ENCODE results near the gene CAPRIN2.

- TF ChIP-seq POLR2A (IDR thresholded peaks at IDR 0.05): no peak
- no peak for TF ChIP-seq CTCF (IDR thresholded peaks at IDR 0.05 in 4 of 5, conservative IDR thresholded peaks at IDR 0.05 in 1 of 5)
Measured at GRCh38 chr12:30779178-30779577, 24.4 kb upstream of the CAPRIN2 start.

Measured in gastrocnemius medialis (tissue), 4 donors.